Measurements from ENCODE around the gene KRTAP2-1.
"Not testable (repeated sequence)": the region's sequence is repeated elsewhere in the genome, so short reads cannot be mapped to it uniquely, and the experiment has no call there.

Gene KRTAP2-1

DNA sequence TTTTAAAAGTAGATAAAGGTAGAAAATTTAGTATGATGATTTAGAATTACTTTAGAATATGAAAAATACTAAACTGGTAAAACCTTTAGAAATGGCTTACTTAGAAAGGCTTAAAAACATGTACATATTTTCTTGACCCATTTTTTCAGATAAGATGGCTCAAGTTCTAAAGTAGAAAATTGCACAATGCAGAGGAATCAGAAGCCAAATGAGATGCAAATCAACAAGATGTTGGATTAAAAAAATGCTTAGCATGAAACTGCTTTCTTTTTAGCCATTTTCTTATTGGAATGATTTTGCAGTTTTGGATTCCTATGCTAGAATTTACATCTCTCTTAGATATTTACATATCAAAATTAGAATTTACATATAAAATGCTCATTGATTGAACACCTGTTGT is 36.7 kb downstream of the KRTAP2-1 start:
- DNase-seq: no peak

DNA sequence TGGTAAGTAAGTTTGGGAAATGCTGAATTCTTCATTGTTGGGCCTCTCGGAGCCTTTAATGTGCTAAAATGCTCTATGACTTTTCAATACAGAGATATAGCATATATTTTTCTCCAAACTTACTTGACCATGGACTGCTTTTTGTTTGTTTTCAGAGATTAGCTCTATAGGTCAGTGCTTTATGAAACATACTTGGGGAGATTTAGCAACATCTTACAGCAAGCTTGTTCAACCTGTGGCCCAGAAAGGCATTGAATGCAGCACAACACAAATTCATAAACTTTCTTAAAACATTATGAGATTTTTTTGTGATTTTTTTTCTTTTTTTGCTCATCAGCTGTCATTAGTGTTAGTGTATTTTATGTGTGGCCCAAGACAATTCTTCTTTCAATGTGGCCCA is 37.2 kb downstream of the KRTAP2-1 start:
- no peak for DNase-seq

DNA sequence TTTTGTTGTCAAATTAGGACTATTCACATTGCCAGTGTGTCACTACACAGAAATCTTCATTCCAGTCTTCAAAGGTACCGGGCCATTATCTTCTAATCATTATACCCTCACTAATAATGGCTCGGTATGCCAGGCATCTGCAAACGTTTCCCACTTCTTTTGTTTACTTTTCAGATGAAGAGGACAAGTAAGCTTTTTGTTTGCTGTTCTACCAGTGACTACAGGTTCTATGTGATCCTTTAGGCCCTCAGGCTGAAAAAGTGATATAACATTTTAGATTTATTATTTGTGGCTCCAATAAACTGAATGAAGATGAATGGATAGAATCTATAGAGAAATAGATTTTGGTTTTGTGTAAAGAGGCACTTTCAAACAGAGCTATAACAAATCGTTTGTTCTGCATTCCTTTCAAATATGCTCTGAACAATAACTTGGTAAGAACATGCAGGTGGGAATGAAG is 37.8 kb downstream of the KRTAP2-1 start:
- no peak for DNase-seq

DNA sequence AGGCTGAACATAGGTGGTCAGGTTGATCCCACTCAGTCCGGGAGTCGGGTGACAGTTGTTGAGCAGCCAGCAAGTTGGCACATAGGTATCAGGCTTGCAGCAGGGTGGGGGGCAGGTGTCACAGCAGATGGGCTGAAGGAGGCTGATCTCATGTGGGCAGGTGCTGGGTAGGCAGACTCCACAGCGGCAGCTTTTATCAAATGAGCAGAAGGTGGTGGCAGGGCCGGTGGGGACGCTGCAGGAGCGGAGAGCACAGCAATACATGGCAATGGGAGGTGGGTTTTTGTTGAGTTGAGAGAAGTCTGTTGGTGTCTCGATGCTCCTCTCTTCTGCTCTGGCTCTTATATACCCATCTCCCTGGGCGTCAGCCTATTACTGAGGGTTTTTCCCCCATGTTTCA is 38.3 kb downstream of the KRTAP2-1 start, which contains the start of gene KRTAP3-1:
TSS of gene KRTAP3-1 (minus strand) at position 318 of the 400 bp plus-strand sequence. CDS start at position 264, 54 bp downstream.
- no peak for DNase-seq

DNA sequence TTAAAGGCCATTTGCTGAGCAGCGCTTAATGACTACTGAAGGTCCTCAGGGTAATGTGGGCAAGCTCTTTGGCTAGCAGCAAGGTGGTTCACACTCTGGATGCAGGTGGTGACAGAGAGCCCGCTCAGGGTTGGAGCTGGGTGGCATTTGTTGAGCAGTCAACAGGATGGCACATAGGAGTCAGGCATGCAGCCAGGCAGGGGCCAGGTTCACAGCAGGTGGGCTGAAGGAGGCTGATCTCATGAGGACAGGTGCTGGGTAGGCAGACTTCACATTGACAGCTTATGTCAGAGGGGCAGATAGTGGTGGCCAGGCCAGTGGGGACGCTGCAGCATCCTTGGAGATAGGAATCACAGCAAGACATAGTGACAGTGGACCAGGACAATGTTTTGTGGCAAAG is 42.7 kb downstream of the KRTAP2-1 start:
- no peak for DNase-seq

DNA sequence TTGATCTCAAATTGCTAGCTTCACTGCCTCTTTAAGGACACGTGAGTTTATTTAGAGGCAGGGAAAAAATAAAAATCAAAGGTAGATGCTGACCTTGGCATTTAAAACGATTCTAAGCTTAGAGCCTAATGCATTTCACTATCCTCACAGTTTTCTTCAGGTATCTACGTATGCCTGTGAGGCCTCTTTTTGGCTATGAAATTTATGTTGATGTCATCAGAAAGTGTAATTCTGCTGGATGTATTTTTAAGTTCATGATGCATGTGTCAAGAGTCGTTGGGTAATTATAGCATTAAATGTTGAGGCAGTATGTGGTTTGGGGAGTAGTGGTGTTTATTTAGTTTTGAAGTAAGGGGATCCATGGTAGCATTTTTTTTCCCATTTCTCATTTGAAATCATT is 43.2 kb downstream of the KRTAP2-1 start:
- no peak for DNase-seq

DNA sequence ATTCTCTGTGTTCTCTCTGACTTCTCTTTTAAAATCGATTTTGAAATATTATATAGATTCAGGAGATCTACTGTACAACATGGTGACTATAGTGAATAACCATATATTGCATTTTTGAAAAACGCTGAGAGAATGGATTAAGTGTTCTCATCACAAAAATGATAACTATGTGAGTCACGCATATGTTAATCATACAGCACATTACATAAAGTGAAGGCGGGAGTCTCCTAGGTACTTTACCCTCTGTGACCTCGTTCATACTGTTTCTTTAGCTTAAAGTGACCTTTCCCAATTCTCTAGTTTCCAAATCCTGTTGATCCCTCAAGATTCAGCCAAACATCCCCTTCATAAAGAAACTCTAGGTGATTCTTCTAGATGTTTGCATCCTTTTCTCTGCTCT is 44.3 kb downstream of the KRTAP2-1 start:
- no peak for DNase-seq

DNA sequence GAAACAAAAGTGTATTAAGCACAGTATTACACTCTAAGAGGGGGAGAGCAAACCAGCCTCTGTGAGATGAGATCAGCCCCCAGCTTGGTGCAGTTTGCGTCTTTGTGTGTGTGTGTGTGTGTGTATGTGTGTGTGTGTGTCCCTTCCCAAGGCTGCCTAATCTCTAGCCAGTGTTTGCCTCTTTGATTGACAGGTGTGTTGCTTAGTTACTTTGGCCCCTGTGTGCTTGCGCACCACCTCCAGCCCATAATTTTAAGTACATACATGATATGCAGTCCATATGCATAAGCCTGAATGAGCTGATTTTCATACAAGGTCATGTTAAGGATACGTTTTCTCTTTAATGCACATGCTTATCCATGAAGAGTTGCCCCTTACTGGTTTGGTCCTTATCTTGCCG is 45.3 kb downstream of the KRTAP2-1 start:
- DNase-seq: no peak

DNA sequence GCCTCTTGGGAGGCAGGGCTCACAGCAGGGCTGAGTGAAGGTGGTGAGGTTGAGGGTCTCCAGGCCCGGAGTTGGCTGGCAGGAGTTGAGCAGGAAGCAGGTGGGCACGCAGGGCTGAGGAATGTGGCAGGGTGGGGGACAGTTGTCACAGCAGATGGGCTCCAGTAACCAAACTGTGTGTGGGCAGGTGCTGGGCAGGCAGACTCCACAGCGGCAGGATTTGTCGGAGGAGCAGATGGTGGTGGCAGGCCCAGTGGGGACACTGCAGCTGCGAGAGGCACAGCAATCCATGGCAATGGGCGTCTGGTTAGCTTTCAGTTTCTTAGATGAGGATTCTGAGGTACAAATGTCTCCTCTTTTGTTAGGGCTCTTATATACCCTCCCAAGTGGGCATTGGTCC is 47.6 kb downstream of the KRTAP2-1 start, which contains the start of gene KRTAP3-2:
TSS of gene KRTAP3-2 (minus strand) at position 344 of the 400 bp plus-strand sequence. CDS start at position 291, 53 bp downstream.
- not testable (repeated sequence) for DNase-seq

DNA sequence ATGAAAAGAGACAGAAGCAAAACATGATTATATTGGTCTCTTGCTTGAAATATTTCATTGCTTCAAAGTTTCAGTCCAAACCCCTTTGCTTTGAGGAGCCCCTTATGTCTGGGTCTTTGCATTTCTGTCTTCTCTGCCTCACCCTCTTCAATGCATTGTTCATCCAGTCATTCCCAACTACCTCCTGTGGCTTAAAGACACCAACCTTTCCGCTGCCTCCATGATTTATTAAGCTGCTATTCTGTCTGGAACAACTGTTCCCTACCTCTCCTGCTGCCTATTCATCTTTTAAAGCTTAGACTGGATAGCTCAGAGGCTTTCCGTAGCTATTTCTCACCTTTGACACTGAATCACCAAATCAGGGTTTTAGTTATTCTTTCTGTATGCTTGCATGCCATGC is 49.8 kb downstream of the KRTAP2-1 start:
- DNase-seq: no peak

DNA sequence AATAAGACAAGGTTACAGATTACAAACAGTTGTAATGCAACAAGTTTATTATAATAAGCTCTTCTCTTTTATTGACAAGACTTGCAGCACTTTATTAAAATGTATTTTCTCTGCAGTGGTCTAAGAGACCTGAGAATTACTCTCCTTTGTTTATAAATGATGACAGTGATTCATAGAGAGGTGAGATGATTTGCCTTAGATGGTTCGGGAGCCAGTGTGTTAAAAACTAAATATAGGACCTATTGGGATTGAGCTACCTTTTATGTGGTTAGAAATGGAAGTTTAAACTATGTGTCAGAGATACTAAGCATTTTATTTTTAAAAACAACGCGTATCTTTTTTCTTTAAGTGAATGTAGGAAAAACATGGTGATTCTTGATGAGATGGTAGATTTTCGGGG is 50.3 kb downstream of the KRTAP2-1 start:
- no peak for DNase-seq
